Tibial nerve (tissue), 4 donors: ENCODE measurements around the gene RMP24.

Experiments
- DNase-seq, 2 donors: peaks; one replicate each; pipeline ENCODE4 v3.0.0-alpha.2; 2019; ENCODE audit warnings: low spot score in 2 of 2
- H3K27ac ChIP-seq, 4 donors: fragments of 200-600 bp; sonication (generic) in 3 of 4; one replicate each; pipeline ENCODE4 v1.5.1; 2017 to 2019; ENCODE audit warnings: mild to moderate bottlenecking in 1 of 4
- H3K27me3 ChIP-seq, 2 donors: fragments of 200-600 bp; sonication (generic) in 1 of 2; one replicate each; pipeline versions ENCODE4 v1.5.1 to v1.6.0; 2017 to 2019
- H3K36me3 ChIP-seq, 3 donors: fragments of 200-600 bp; sonication (generic); one replicate each; pipeline ENCODE4 v1.5.1; 2018 to 2019
- H3K4me1 ChIP-seq, 4 donors: fragments of 200-600 bp; sonication (generic) in 3 of 4; one replicate each; pipeline ENCODE4 v1.5.1; 2017 to 2019
- H3K4me3 ChIP-seq, 4 donors: fragments of 200-600 bp; sonication (generic) in 3 of 4; one replicate each; pipeline ENCODE4 v1.5.1; 2017 to 2019; ENCODE audit warnings: mild to moderate bottlenecking in 1 of 4, moderate library complexity in 1 of 4
- H3K9me3 ChIP-seq, 4 donors: fragments of 200-600 bp; sonication (generic) in 3 of 4; one replicate each; pipeline ENCODE4 v1.5.1; 2017 to 2019
- CTCF ChIP-seq, 5 experiments: fragments of 200-600 bp in 3 of 5; fragments of 450-650 bp in 2 of 5; sonication (generic) in 3 of 5; IDR thresholded peaks; one replicate each; pipeline ENCODE4 v1.5.1; 2016 to 2019; ENCODE audit warnings: antibody characterized with exemption in 5 of 5, mild to moderate bottlenecking in 3 of 5, moderate library complexity in 2 of 5
- EP300 ChIP-seq, 2 donors: sonication (generic); formaldehyde crosslinking; IDR thresholded peaks; one replicate each; pipeline ENCODE4 v1.6.1; 2017; ENCODE audit warnings: antibody characterized with exemption in 2 of 2, mild to moderate bottlenecking in 1 of 2
- POLR2A ChIP-seq, 2 donors: fragments of 450-650 bp; IDR thresholded peaks; one replicate each; pipeline ENCODE4 v1.6.1; 2017; ENCODE audit warnings: antibody characterized with exemption in 2 of 2, mild to moderate bottlenecking in 2 of 2, moderate library complexity in 2 of 2
- WGBS, 2 donors: methylation state at CpG; one replicate each; pipeline ENCODE4 v1.1.5; 2018; 5-methylcytosine and 5-hydroxymethylcytosine counted together

The RMP24 gene

GRCh38 chr18:35999925-36000324 lies 27.4 kb downstream of the RMP24 start:
- 44 to 46% methylated on average over 1 of the region's 1 CpG for WGBS, 2 donors
- DNase-seq: no peak

GRCh38 chr18:36006997-36007396 lies 34.5 kb downstream of the RMP24 start:
- TF ChIP-seq POLR2A (IDR thresholded peaks at IDR 0.05): no peak
- no peak for TF ChIP-seq EP300 (IDR thresholded peaks at IDR 0.05)
- TF ChIP-seq CTCF (IDR thresholded peaks at IDR 0.05): no peak
- Histone ChIP-seq H3K4me1 (no peaks in the 10 kb centered on the region), H3K9me3 (no peaks in the 10 kb centered on the region), H3K36me3 (no peaks in the 10 kb centered on the region), H3K27me3 (no peaks in the 10 kb centered on the region), H3K27ac (no peak overlapping the region), H3K4me3 (no peak overlapping the region)
- WGBS, 2 donors: 85 to 97% methylated on average over 2 of the region's 2 CpGs
- no peak for DNase-seq

More at GRCh38 chr18:35999925-36000324, 27.4 kb downstream of the RMP24 start:
- Histone ChIP-seq H3K4me3 (no peak overlapping the region), H3K36me3 (no peaks in the 10 kb centered on the region), H3K9me3 (no peaks in the 10 kb centered on the region), H3K27me3 (no peaks in the 10 kb centered on the region), H3K27ac (no peak overlapping the region), H3K4me1 (no peaks in the 10 kb centered on the region)
- no peak for TF ChIP-seq CTCF (IDR thresholded peaks at IDR 0.05)
- TF ChIP-seq EP300 (IDR thresholded peaks at IDR 0.05): no peak
- no peak for TF ChIP-seq POLR2A (IDR thresholded peaks at IDR 0.05)

- no peaks in the 10 kb centered on the region for H3K4me1 ChIP-seq
- H3K9me3 ChIP-seq: no peaks in the 10 kb centered on the region
- no peaks in the 10 kb centered on the region for H3K27me3 ChIP-seq
- H3K36me3 ChIP-seq: no peaks in the 10 kb centered on the region
- DNase-seq: no peak
- WGBS, 2 donors: 82 to 86% methylated on average over 3 of the region's 3 CpGs
- TF ChIP-seq POLR2A (IDR thresholded peaks at IDR 0.05) (no peak), CTCF (IDR thresholded peaks at IDR 0.05) (no peak), EP300 (IDR thresholded peaks at IDR 0.05) (no peak)
- no peak overlapping the region for H3K4me3 ChIP-seq
- no peak overlapping the region for H3K27ac ChIP-seq
These were observed 36.7 kb downstream of the RMP24 start for GRCh38 chr18:36009214-36009613.

GRCh38 chr18:36012891-36013290 lies 40.4 kb downstream of the RMP24 start:
- TF ChIP-seq POLR2A (IDR thresholded peaks at IDR 0.05): no peak
- no peak overlapping the region for H3K4me3 ChIP-seq
- H3K27ac ChIP-seq: no peak overlapping the region
- 95 to 96% methylated on average over 2 of the region's 2 CpGs for WGBS, 2 donors
- DNase-seq: no peak
- H3K27me3 ChIP-seq: no peaks in the 10 kb centered on the region
- no peaks in the 10 kb centered on the region for H3K36me3 ChIP-seq
- H3K9me3 ChIP-seq: no peaks in the 10 kb centered on the region
- peaks cover 0 to 5% (median 0%) of the 10 kb centered on the region in 4 donors for H3K4me1 ChIP-seq

GRCh38 chr18:36015629-36016028 lies 43.1 kb downstream of the RMP24 start:
- 88 to 90% methylated on average over 3 of the region's 3 CpGs for WGBS, 2 donors
- no peak overlapping the region for H3K27ac ChIP-seq
- H3K27me3 ChIP-seq: no peaks in the 10 kb centered on the region

More at GRCh38 chr18:36015629-36016028, 43.1 kb downstream of the RMP24 start:
- Histone ChIP-seq H3K9me3 (no peaks in the 10 kb centered on the region), H3K4me1 (peaks cover 0 to 6% (median 0%) of the 10 kb centered on the region in 4 donors), H3K36me3 (peaks cover 0 to 6% (median 0%) of the 10 kb centered on the region in 3 donors), H3K4me3 (no peak overlapping the region)
- TF ChIP-seq POLR2A (IDR thresholded peaks at IDR 0.05): no peak
- no peak for TF ChIP-seq CTCF (IDR thresholded peaks at IDR 0.05)
- no peak for TF ChIP-seq EP300 (IDR thresholded peaks at IDR 0.05)
- DNase-seq: no peak
